ENCODE data around the gene PRKCG. TPM values are rescaled to one million over a fixed set of nuclear protein-coding genes. Genes with fewer than 3 reads are reported as not detected.
A peak's percentile ranks its signal among the peaks of the same experiment; 100 is the strongest.
"Not testable (repeated sequence)": the region's sequence is repeated elsewhere in the genome, so short reads cannot be mapped to it uniquely, and the experiment has no call there.

PRKCG gene
- not detected for total RNA-seq

DNA sequence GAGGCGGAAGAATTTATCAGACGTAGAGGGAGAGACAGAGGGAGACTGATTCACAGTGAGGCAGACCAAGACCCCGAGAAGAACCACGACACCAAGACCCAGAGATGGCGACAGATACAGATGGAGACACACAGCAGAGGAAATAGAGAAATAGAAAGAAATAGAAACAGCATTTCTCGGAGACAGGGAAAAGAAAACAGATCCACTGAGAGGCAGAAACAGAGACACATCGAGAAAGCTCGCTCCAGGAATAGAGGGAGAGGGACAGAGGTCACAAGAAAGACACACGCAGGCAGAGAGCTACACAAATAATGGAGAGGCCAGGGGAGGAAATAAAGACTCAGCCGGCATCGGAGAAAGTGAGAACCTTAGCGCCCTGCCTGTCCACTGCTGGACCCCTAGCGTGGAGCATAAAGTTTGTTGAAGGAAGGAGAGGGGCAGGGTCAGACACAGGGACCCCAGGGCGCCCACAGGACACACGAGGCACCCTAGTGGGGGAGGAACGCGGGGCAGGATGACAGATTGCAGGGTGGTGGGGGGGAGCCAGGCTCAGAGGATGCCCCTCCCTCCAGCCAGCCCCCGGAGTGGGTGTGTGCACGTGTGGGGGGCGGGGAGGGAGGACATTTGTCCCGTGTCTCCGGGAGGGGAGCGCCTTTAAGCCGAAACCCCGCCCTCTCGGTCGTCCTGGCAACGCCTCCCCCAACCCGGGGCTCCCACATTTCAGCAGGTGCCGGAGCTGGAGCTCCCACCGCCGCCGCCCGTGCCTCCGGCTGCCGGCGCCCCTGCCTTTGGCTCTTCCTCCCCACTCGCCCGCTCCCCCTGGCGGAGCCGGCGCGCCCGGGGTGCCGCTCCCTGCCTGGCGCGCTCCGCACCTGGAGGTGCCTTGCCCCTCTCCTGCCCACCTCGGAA lies at the start of gene PRKCG:
TSS of gene PRKCG (plus strand) at position 716 of the 909 bp plus-strand sequence. CDS start 298 bp downstream, outside the sequence.
- intact Hi-C loops (cut with DNase I; ENCODE audit: low total_unique reads) (no loop called here), in situ Hi-C loops (cut with MboI; ENCODE audit: low sequenced_read_pairs in 4 of 4) (no loop called here)
- TF ChIP-seq POLR2A (IDR thresholded peaks at IDR 0.05) (no peak), CTCF (IDR thresholded peaks at IDR 0.05 in 4 of 5, conservative IDR thresholded peaks at IDR 0.05 in 1 of 5) (peak in 3 of 5 experiments; percentile 25 to 44 (median 41))
- H3K36me3 ChIP-seq, result no peaks in the 10 kb centered on the region
- H3K27me3 ChIP-seq, result peaks cover 40 to 57% (median 43%) of the 10 kb centered on the region in 3 donors
- peak within 1 kb of the TSS in 1 of 4 donors; percentile 17 for H3K4me3 ChIP-seq
- ATAC-seq (no peak), DNase-seq (no peak)
- no peak within 1 kb of the TSS for H3K27ac ChIP-seq
- peaks cover 0 to 7% of the 10 kb centered on the region in 2 donors for H3K4me1 ChIP-seq
- H3K9me3 ChIP-seq, result no peaks in the 10 kb centered on the region

- H3K36me3 ChIP-seq; intact Hi-C loops (cut with DNase I; ENCODE audit: low total_unique reads); in situ Hi-C loops (cut with MboI; ENCODE audit: low sequenced_read_pairs in 4 of 4); H3K27me3 ChIP-seq; H3K4me1 ChIP-seq; ATAC-seq; H3K4me3 ChIP-seq; H3K27ac ChIP-seq; DNase-seq; H3K9me3 ChIP-seq: not testable (repeated sequence)
These were observed 49.1 kb upstream of the PRKCG start for GRCh38 chr19:53832861-53833260.

DNA sequence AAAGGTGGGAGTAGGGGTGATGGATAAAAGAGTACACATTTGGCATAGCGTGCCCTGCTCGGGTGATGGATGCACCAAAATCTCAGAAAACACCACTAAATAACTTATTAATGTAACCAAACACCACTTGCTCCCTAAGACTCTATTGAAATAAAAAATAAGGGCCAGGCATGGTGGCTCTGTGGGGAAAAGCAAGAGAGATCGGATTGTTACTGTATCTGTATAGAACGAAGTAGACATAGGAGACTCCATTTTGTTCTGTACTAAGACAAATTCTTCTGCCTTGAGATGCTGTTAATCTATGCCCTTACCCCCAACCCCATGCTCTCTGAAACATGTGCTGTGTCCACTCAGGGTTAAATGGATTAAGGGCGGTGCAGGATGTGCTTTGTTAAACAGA lies 43.6 kb upstream of the PRKCG start:
- ATAC-seq; H3K9me3 ChIP-seq; H3K4me1 ChIP-seq; H3K27me3 ChIP-seq; intact Hi-C loops (cut with DNase I; ENCODE audit: low total_unique reads); in situ Hi-C loops (cut with MboI; ENCODE audit: low sequenced_read_pairs in 4 of 4); H3K36me3 ChIP-seq; H3K27ac ChIP-seq; H3K4me3 ChIP-seq; DNase-seq: not testable (repeated sequence)

DNA sequence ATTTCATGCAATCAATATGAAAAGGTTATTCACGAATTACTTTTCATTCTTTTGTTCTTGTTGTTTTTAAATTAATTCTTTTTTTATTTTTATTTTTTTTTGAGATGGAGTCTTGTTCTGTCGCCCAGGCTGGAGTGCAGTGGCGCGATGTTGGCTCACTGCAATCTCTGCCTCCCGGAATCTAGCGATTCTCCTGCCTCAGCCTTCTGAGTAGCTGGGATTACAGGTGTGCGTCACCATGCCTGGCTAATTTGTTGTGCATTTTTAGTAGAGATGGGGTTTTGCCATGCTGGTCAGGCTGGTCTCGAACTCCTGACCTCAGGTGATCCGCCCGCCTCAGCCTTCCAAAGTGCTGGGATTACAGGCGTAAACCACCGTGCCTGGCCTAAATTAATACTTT lies 41.8 kb upstream of the PRKCG start:
- DNase-seq; H3K27ac ChIP-seq; H3K36me3 ChIP-seq; H3K27me3 ChIP-seq; H3K4me3 ChIP-seq; intact Hi-C loops (cut with DNase I; ENCODE audit: low total_unique reads); ATAC-seq; H3K4me1 ChIP-seq; H3K9me3 ChIP-seq: not testable (repeated sequence)
- in situ Hi-C loops (cut with MboI; ENCODE audit: low sequenced_read_pairs in 4 of 4), result loop anchor here in 1 of 4 donors (5.0 kb wide), 1 partner anchor 192 kb away; no protein-coding TSS in a partner anchor

GRCh38 chr19:53840914-53841313 lies 41.1 kb upstream of the PRKCG start:
- H3K4me3 ChIP-seq; H3K27me3 ChIP-seq; ATAC-seq; H3K36me3 ChIP-seq; H3K9me3 ChIP-seq; DNase-seq; H3K27ac ChIP-seq; H3K4me1 ChIP-seq; intact Hi-C loops (cut with DNase I; ENCODE audit: low total_unique reads): not testable (repeated sequence)
- in situ Hi-C loops (cut with MboI; ENCODE audit: low sequenced_read_pairs in 4 of 4), result loop anchor here in 1 of 4 donors (5.0 kb wide), 1 partner anchor 191 kb away; no protein-coding TSS in a partner anchor

GRCh38 chr19:53844849-53845246 lies 37.1 kb upstream of the PRKCG start:
- no peaks in the 10 kb centered on the region for H3K4me1 ChIP-seq
- H3K4me3 ChIP-seq, result no peak overlapping the region
- H3K36me3 ChIP-seq, result no peaks in the 10 kb centered on the region
- no peaks in the 10 kb centered on the region for H3K27me3 ChIP-seq
- H3K9me3 ChIP-seq, result no peaks in the 10 kb centered on the region
- ATAC-seq (no peak), DNase-seq (no peak)
- intact Hi-C loops (cut with DNase I; ENCODE audit: low total_unique reads) (no loop called here), in situ Hi-C loops (cut with MboI; ENCODE audit: low sequenced_read_pairs in 4 of 4) (loop anchor here in 1 of 4 donors (5.0 kb wide), 1 partner anchor 187 kb away; no protein-coding TSS in a partner anchor)
- TF ChIP-seq POLR2A (IDR thresholded peaks at IDR 0.05), result no peak
- no peak for TF ChIP-seq CTCF (IDR thresholded peaks at IDR 0.05 in 4 of 5, conservative IDR thresholded peaks at IDR 0.05 in 1 of 5)
- no peak overlapping the region for H3K27ac ChIP-seq
